Hepatocyte (in vitro differentiated cells): ENCODE measurements around the gene NUMA1.

Experiments
- CTCF ChIP-seq: fragments of 200-600 bp; sonication (generic); IDR thresholded peaks from 2 replicates; pipeline ENCODE4 v1.5.1; 2016; ENCODE audit warnings: antibody characterized with exemption, mild to moderate bottlenecking; ENCODE audit not compliant: poor library complexity
- EZH2phosphoT487 ChIP-seq: fragments of 200-600 bp; sonication (generic); IDR thresholded peaks from one replicate; pipeline ENCODE4 v1.6.1; 2018; ENCODE audit warnings: antibody characterized with exemption, mild to moderate bottlenecking, low read depth, moderate library complexity; ENCODE audit not compliant: unreplicated experiment, severe bottlenecking

- TF ChIP-seq EZH2phosphoT487 (no peak), CTCF (no peak)
Observed at GRCh38 chr11:71977090-71977489, 103.3 kb downstream of the NUMA1 start.
